Activated CD8-positive, alpha-beta memory T cell treated with anti-CD3 and anti-CD28 coated beads for 4 hours (primary cell): Measurements from ENCODE around the gene CTTN.
A peak's percentile ranks its signal among the peaks of the same experiment; 100 is the strongest.

ENCODE experiments used
- DNase-seq, 2 donors: peaks; one replicate each; pipeline ENCODE4 v3.0.0-alpha.2; 2020; ENCODE audit warnings: low read depth in 2 of 2

CTTN gene

GRCh38 chr11:70397983-70398833 lies at the start of gene CTTN:
Gene CTTN, plus strand, starts transcription at chr11:70398529. Its CDS starts 8,769 bp downstream, at chr11:70407298.
- peak; percentile 35 for DNase-seq

- no peak for DNase-seq
Observed at GRCh38 chr11:70348608-70349007, 49.7 kb upstream of the CTTN start.

- no peak for DNase-seq
Observed at GRCh38 chr11:70351646-70352045, 46.7 kb upstream of the CTTN start.

GRCh38 chr11:70352100-70352499 lies 46.2 kb upstream of the CTTN start:
- no peak for DNase-seq

- no peak for DNase-seq
Observed at GRCh38 chr11:70352601-70353000, 45.7 kb upstream of the CTTN start.

- no peak for DNase-seq
Observed at GRCh38 chr11:70353329-70353728, 45.0 kb upstream of the CTTN start.

- DNase-seq: no peak
Observed at GRCh38 chr11:70353900-70354568, 44.3 kb upstream of the CTTN start.

GRCh38 chr11:70354629-70355028 lies 43.7 kb upstream of the CTTN start:
- no peak for DNase-seq

GRCh38 chr11:70358753-70359152 lies 39.6 kb upstream of the CTTN start:
- no peak for DNase-seq

GRCh38 chr11:70359451-70360205 lies 38.7 kb upstream of the CTTN start:
- DNase-seq: no peak

- DNase-seq: no peak
Observed at GRCh38 chr11:70360211-70360610, 38.1 kb upstream of the CTTN start.

GRCh38 chr11:70364178-70364577 lies 34.2 kb upstream of the CTTN start:
- no peak for DNase-seq

- peak; percentile 53 for DNase-seq
Observed at GRCh38 chr11:70364745-70365543, 33.4 kb upstream of the CTTN start.

- DNase-seq: no peak
Observed at GRCh38 chr11:70365544-70365927, 32.8 kb upstream of the CTTN start.

GRCh38 chr11:70367071-70367470 lies 31.3 kb upstream of the CTTN start:
- no peak for DNase-seq

GRCh38 chr11:70368961-70369360 lies 29.4 kb upstream of the CTTN start:
- DNase-seq: no peak

- no peak for DNase-seq
Observed at GRCh38 chr11:70371241-70371640, 27.1 kb upstream of the CTTN start.

GRCh38 chr11:70372076-70372475 lies 26.3 kb upstream of the CTTN start:
- no peak for DNase-seq

GRCh38 chr11:70376621-70377020 lies 21.7 kb upstream of the CTTN start:
- no peak for DNase-seq

- no peak for DNase-seq
Observed at GRCh38 chr11:70377645-70378044, 20.7 kb upstream of the CTTN start.

- DNase-seq: no peak
Observed at GRCh38 chr11:70378506-70379134, 19.7 kb upstream of the CTTN start.
